Umbilical cord (tissue), 2 donors: ENCODE measurements around the gene ADA. TPM values are rescaled to one million over a fixed set of nuclear protein-coding genes. Genes with fewer than 3 reads are reported as not detected.
"Not testable (repeated sequence)": the region's sequence is repeated elsewhere in the genome, so short reads cannot be mapped to it uniquely, and the experiment has no call there.

ENCODE experiments used
- DNase-seq: peaks from one replicate; pipeline ENCODE4 v3.0.0-alpha.2; 2015; ENCODE audit warnings: low spot score
- total RNA-seq: library from RNA; depleted of rRNA; stranded (reverse); fragments of >200 nt; gene quantifications from one replicate; pipeline ENCODE4 v1.2.3, GENCODE V29; 2014; ENCODE audit warnings: low replicate concordance; ENCODE audit not compliant: insufficient read depth

Gene ADA
- total RNA-seq: 14.0 TPM

DNA sequence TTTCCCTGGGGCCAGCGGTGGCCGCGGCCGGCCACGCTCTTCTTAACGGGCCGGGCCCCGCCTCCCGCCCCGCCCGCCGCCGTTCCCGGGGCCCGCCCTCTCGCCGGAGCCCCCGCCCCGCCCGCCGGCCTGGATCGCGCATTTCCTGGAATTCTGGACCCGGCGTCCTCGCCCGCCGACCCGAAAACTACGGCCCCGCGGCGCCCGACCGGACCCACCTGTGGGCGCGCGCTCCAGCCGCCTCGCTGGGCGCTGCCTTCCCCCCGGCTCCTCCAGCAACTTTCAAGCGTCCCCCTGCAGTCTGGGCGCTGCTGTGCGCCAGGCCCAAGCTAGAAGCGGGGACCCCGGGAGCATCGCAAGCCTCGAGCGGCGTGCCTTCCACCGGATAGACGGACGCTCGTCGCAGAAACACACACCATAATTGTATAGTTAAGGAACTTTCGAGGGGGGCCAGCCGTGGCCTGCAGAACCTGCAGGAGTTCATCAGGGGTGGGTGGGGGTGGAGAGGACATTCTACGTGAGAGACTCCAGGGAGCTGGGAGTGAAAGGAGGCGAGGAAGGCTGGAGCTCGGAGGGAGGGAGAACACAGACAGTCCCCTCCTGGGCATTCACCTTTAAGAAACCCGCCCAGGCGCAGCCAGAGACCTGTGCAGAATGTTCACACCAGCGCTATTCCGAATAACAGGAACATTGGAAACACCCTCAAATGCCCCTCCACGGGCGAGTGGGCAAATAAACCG is at the start of gene ADA:
Gene ADA, minus strand, starts transcription at position 16 of the 740 bp plus-strand sequence. CDS start 92 bp downstream, outside the sequence.
- DNase-seq: peak; percentile 68

- DNase-seq: no peak
These were observed 48.8 kb upstream of the ADA start for GRCh38 chr20:44700306-44700705.

DNA sequence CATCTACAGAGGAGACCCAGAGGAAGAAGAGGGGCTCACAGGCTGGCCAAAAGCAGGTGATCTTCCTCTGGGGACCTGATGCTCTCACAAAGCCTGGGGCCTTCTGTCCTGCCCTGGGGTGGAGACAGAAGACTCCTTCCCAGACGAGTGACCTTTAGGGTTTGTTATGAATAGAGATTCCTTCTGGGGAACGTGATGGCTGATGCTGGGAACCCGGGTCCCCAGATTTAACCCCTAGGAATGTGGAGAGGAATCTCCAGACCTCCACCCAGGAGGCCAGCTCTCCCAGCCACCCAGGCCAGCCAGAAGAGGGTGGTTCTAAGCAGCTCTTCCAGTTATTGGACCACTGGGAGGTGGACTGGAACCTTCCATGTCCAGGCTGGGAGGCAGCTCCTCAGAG is 46.9 kb upstream of the ADA start:
- no peak for DNase-seq

- not testable (repeated sequence) for DNase-seq
These were observed 45.5 kb upstream of the ADA start for GRCh38 chr20:44697041-44697440.

DNA sequence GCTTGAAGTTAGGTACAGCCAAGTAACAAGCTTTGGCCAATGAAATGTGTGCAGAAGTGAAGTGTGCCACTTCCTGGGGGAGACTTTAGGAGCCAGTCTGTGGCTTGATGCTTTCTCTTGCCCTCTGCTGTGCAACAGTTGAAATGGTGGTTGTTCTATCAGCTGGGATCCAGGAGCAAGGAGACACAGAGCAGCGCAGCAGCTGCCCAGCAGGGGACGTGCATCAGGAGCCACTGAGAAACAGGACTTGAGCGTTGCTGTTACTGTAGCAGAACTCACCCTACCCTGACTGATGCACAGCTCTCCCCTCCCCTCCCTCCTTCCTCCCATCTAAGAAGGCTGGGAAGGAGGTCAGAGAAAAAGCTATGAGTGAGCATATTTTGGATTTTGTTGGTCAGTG is 44.8 kb upstream of the ADA start:
- DNase-seq: no peak

DNA sequence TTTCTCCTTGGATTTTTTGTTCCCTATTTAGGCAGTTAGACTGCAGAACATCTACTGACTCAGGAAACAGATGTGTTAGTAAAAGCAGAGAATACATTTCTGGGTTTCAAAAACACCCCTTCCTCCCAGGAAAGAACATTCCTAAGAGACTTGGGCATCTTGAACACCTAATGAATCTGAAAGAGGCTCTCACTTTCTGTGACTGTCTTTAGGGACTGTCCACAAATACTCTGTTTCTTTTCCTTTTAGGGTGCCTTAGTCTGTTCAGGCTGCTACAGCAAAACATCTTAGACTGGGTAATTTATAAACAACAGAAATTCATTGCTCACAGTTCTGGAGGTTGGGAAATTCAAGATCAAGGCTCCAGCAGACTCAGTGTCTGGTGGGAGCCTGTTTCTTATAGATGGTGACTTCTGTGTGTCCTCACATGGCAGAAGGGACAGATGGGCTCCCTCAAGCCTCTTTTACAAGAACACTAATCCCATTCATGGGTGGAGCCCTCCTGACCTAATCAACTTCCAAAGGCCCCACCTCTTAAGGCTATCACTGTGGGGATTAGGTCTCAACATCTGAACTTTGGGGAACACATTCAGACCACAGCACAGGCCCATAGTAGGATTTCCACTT is 44.3 kb upstream of the ADA start:
- DNase-seq: peak; percentile 43

GRCh38 chr20:44695295-44695673 is 43.8 kb upstream of the ADA start:
- DNase-seq: no peak

- DNase-seq: no peak
These were observed 42.7 kb upstream of the ADA start for GRCh38 chr20:44694159-44694558.

DNA sequence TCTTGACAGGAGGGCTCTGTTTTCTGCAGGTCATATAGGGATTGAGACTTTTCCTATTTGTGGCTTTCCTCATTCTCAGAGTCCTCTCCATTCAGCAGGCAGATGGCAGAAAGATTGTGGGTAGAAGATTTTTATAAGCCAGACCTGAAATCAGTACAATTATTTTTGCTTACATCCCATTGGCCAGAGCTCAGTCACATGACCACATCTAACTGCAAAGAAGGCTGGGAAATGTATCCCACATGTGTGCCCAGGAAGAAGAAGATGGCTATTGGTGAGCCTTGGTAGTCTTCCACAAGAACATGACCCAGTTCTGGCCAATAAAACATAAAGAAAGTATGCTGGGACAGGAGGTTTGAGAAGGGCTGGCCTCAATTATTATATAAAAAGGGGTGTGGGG is 42.1 kb upstream of the ADA start:
- DNase-seq: no peak

- peak; percentile 74 for DNase-seq
These were observed 41.5 kb upstream of the ADA start for GRCh38 chr20:44692932-44693480.

- DNase-seq: no peak
These were observed 40.2 kb upstream of the ADA start for GRCh38 chr20:44691424-44692423.

DNA sequence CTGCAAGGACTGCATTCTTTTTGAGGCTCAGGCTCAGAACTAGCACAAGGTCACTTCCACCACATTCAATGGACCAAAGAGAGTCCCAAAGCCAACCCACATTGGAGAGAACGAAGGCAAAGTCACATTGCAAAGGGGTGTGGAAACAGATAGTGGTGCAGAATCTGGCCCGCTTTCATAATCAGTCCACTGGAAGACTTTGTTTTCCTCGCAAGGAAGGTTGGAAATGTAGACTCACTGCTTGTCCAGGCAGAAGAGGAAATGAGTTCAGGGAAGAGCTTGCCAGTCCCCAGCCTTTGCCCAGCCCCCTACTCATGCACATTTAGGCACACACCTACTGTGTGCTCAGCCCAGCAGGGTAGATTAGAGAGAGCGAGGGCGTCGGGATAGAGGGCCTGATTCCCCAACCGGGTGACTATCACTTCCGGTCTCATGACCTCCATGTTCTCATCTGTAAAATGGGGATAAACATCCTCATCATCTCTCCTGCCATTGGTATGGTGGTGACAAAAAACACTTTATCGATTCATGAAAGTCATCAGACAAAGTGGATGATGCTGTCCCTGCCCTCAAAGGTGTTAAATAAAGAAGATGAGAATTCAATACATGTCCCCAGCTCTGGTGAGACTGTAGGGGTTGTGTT is 39.4 kb upstream of the ADA start:
- DNase-seq: no peak

GRCh38 chr20:44689809-44690208 is 38.3 kb upstream of the ADA start:
- DNase-seq: no peak

DNA sequence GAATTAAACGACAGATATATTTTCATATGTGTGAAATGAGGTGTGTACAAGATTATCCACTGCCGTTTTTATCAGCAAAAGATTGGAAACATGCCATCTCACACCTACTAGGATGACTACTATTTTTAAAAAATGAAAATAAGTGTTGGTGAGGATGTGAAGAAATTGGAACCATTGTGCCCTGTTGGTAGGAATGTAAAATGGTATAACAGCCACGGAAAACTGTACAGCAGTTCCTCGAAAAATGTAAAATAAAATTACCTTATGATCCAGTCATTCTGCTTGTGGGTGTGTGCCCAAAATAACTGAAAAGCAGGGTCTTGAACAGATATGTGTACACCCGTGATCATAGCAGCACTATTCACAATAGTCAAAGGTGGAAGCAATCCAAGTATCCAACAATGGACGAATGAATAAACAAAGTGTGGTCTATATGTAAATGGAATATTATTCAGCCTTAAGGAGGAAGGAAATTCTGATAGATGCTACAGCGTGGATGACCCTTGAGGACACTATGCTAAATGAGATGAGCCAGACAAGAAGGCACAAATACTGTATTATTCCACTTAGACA is 36.6 kb upstream of the ADA start:
- DNase-seq: no peak

DNA sequence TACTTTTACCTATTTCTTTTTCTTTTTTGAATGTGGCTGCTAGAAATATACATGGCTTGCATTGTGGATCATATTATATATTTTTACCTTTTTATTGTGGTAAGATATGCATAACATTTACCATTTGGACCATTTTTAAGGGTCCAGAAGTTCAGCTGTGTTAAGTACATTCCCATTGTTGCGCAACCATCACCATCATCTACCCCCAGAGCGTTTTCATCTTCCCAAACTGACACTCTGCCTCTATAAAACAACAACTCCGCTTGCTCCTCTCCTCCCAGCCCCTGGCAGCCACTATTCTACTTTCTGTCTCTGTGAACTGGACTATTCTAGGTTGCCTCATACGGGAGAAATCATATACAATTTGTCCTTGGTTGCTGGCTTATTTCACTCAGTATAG is 35.4 kb upstream of the ADA start:
- DNase-seq: no peak

- DNase-seq: no peak
These were observed 32.8 kb upstream of the ADA start for GRCh38 chr20:44684047-44684967.

- no peak for DNase-seq
These were observed 32.0 kb upstream of the ADA start for GRCh38 chr20:44683263-44684046.

DNA sequence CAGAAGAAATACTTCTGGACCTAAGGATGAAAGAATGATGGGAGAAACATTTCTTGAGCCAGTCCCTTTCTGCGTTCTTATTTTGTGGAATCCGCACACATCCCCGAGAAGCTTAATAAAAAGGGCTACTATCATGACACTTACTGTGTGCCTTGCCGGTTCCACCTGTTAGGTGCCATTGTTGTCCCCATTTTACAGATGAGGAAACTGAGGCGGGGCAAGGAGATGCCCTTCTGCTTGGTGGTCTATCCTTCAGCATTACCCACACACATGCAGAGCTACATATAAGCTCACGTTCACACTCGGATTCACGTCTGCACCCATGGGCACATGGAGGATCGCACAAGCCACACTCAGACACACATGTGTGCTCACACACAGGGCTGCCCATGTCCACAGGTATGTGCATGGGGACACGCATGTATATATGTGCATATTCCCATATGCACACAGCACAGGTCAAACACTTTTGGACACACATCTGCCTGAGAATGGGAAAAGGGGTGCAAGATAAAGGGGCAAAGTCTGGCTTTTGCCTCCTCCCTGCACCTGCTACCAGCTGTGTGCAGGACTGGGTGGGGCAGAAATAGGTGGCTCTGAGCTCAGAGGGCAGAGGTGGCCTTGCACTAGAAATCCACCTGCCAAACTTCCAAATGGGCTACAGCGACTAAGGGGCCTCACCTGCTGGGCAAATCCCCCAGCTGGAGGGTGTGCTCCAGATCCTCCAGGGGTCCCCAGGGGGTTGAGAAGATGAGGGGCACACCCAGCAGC is 30.5 kb upstream of the ADA start:
- no peak for DNase-seq
